ENCODE measurements around the gene LIN7B. TPM values are rescaled to one million over a fixed set of nuclear protein-coding genes. Genes with fewer than 3 reads are reported as not detected.

Gene LIN7B
- total and polyA plus RNA-seq, 9 of the 15 experiments (the other 6 are each of a cell fraction or from before 2014, with no cell fraction given) = 0.89 to 15.7 (median 4.0) TPM

- TF ChIP-seq TAF7 (tag; IDR thresholded peaks at IDR 0.05) (0 out of 2 replicates have a peak, but pooled peaks have one; percentile 14), NFIX (CRISPR knock-in tag; IDR thresholded peaks at IDR 0.05; ENCODE audit: low read depth) (no peak), ZNF408 (CRISPR knock-in tag; IDR thresholded peaks at IDR 0.05; ENCODE audit: low read depth) (no peak), MTA2 (IDR thresholded peaks at IDR 0.05; ENCODE audit: low read depth) (peak; percentile 4; the same call in 1 of the 2 replicates), MEF2A (IDR thresholded peaks at IDR 0.05; ENCODE audit: control insufficient read depth, low read depth, low read length) (no peak; the same call in 1 of the 2 replicates), CBFB (CRISPR knock-in tag; IDR thresholded peaks at IDR 0.05) (no peak), ZNF253 (CRISPR knock-in tag; conservative IDR thresholded peaks at IDR 0.05) (no peak), RFX5 (IDR thresholded peaks at IDR 0.05; ENCODE audit: low read depth, low read length) (no peak), RFX7 (CRISPR knock-in tag; IDR thresholded peaks at IDR 0.05) (no peak), ZC3H8 (IDR thresholded peaks at IDR 0.05) (no peak), POLR2H (tag; IDR thresholded peaks at IDR 0.05; ENCODE audit: low read depth) (peak; percentile 52; the same call in 1 of the 2 replicates), PTTG1 (tag; IDR thresholded peaks at IDR 0.05; ENCODE audit: low read depth) (no peak)
- TF ChIP-seq, protein P1, sequence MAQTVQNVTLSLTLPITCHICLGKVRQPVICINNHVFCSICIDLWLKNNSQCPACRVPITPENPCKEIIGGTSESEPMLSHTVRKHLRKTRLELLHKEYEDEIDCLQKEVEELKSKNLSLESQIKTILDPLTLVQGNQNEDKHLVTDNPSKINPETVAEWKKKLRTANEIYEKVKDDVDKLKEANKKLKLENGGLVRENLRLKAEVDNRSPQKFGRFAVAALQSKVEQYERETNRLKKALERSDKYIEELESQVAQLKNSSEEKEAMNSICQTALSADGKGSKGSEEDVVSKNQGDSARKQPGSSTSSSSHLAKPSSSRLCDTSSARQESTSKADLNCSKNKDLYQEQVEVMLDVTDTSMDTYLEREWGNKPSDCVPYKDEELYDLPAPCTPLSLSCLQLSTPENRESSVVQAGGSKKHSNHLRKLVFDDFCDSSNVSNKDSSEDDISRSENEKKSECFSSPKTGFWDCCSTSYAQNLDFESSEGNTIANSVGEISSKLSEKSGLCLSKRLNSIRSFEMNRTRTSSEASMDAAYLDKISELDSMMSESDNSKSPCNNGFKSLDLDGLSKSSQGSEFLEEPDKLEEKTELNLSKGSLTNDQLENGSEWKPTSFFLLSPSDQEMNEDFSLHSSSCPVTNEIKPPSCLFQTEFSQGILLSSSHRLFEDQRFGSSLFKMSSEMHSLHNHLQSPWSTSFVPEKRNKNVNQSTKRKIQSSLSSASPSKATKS (CRISPR knock-in tag; IDR thresholded peaks at IDR 0.05) = no peak
- TF ChIP-seq, protein P2, sequence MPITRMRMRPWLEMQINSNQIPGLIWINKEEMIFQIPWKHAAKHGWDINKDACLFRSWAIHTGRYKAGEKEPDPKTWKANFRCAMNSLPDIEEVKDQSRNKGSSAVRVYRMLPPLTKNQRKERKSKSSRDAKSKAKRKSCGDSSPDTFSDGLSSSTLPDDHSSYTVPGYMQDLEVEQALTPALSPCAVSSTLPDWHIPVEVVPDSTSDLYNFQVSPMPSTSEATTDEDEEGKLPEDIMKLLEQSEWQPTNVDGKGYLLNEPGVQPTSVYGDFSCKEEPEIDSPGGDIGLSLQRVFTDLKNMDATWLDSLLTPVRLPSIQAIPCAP (CRISPR knock-in tag; IDR thresholded peaks at IDR 0.05; ENCODE audit: borderline replicate concordance) = no peak
- TF ChIP-seq, protein P3, sequence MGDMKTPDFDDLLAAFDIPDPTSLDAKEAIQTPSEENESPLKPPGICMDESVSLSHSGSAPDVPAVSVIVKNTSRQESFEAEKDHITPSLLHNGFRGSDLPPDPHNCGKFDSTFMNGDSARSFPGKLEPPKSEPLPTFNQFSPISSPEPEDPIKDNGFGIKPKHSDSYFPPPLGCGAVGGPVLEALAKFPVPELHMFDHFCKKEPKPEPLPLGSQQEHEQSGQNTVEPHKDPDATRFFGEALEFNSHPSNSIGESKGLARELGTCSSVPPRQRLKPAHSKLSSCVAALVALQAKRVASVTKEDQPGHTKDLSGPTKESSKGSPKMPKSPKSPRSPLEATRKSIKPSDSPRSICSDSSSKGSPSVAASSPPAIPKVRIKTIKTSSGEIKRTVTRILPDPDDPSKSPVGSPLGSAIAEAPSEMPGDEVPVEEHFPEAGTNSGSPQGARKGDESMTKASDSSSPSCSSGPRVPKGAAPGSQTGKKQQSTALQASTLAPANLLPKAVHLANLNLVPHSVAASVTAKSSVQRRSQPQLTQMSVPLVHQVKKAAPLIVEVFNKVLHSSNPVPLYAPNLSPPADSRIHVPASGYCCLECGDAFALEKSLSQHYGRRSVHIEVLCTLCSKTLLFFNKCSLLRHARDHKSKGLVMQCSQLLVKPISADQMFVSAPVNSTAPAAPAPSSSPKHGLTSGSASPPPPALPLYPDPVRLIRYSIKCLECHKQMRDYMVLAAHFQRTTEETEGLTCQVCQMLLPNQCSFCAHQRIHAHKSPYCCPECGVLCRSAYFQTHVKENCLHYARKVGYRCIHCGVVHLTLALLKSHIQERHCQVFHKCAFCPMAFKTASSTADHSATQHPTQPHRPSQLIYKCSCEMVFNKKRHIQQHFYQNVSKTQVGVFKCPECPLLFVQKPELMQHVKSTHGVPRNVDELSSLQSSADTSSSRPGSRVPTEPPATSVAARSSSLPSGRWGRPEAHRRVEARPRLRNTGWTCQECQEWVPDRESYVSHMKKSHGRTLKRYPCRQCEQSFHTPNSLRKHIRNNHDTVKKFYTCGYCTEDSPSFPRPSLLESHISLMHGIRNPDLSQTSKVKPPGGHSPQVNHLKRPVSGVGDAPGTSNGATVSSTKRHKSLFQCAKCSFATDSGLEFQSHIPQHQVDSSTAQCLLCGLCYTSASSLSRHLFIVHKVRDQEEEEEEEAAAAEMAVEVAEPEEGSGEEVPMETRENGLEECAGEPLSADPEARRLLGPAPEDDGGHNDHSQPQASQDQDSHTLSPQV (IDR thresholded peaks at IDR 0.05) = peak; percentile 17; the same call in 1 of the 2 replicates
- TF ChIP-seq, protein P4, sequence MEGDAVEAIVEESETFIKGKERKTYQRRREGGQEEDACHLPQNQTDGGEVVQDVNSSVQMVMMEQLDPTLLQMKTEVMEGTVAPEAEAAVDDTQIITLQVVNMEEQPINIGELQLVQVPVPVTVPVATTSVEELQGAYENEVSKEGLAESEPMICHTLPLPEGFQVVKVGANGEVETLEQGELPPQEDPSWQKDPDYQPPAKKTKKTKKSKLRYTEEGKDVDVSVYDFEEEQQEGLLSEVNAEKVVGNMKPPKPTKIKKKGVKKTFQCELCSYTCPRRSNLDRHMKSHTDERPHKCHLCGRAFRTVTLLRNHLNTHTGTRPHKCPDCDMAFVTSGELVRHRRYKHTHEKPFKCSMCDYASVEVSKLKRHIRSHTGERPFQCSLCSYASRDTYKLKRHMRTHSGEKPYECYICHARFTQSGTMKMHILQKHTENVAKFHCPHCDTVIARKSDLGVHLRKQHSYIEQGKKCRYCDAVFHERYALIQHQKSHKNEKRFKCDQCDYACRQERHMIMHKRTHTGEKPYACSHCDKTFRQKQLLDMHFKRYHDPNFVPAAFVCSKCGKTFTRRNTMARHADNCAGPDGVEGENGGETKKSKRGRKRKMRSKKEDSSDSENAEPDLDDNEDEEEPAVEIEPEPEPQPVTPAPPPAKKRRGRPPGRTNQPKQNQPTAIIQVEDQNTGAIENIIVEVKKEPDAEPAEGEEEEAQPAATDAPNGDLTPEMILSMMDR (IDR thresholded peaks at IDR 0.05 in 2 of 3, conservative IDR thresholded peaks at IDR 0.05 in 1 of 3; ENCODE audit: insufficient read depth in 2 of 3, low read depth in 1 of 3, low read length in 3 of 3) = no peak
These were observed 41.0 kb downstream of the LIN7B start, which contains the start of gene HRC (continued) for GRCh38 chr19:49155005-49155819.
